RWPE1 (cell line): ENCODE results near the gene SLC50A1.
A peak's percentile ranks its signal among the peaks of the same experiment; 100 is the strongest.

Experiments used
- CTCF ChIA-PET: fragments of 350-600 bp; sonication (Branson Sonifier 250); formaldehyde crosslinking; extraction: SDS; loops from one replicate; lab custom pipeline; 2021; lab: Yijun Ruan, JAX
- POLR2A ChIA-PET: fragments of 400-600 bp; formaldehyde crosslinking; extraction: SDS; loops from one replicate; lab custom pipeline; 2020; ENCODE audit warnings: antibody characterized with exemption; ENCODE audit not compliant: low non-redundant PET; lab: Yijun Ruan, JAX
- DNase-seq: peaks from one replicate; pipeline ENCODE4 v3.0.0; 2012; ENCODE audit warnings: low spot score
- H3K27ac ChIP-seq: fragments of 450-650 bp; 2 replicates; pipeline ENCODE4 v1.5.1; 2017
- CTCF ChIP-seq: fragments of 450-650 bp; conservative IDR thresholded peaks from 2 replicates; pipeline ENCODE4 v1.5.1; 2017; ENCODE audit warnings: low read depth, mild to moderate bottlenecking

The SLC50A1 gene

GRCh38 chr1:155170806-155171205 lies 35.2 kb downstream of the SLC50A1 start:
- H3K27ac ChIP-seq: no peak overlapping the region
- no peak for TF ChIP-seq CTCF
- ChIA-PET CTCF (interaction anchor here (2.5 to 3.7 kb wide), 2 partner anchors 79 to 85 kb away, joined by 17 to 21 read pairs; no protein-coding TSS in a partner anchor), POLR2A (interaction anchor here (0.6 kb wide), 1 partner anchor 28 kb away, joined by 4 read pairs; no protein-coding TSS in a partner anchor)
- DNase-seq: no peak

GRCh38 chr1:155171836-155172731 lies 36.4 kb downstream of the SLC50A1 start:
- no peak for TF ChIP-seq CTCF
- ChIA-PET CTCF (interaction anchor here (0.7 to 3.7 kb wide), 9 partner anchors 16 to 93 kb away, joined by 3 to 26 read pairs (median 6); partner anchors contain the start of gene EFNA3), POLR2A (interaction anchor here (1.1 kb wide), 1 partner anchor 37 kb away, joined by 7 read pairs; no protein-coding TSS in a partner anchor)
- H3K27ac ChIP-seq: peak overlapping the region; percentile 87
- no peak for DNase-seq

- ChIA-PET CTCF (interaction anchor here (0.6 to 3.7 kb wide), 18 partner anchors 9 to 173 kb away, joined by 3 to 26 read pairs (median 4); partner anchors contain the start of gene EFNA3), POLR2A (interaction anchor here (0.6 to 1.1 kb wide), 3 partner anchors 37 to 42 kb away, joined by 3 to 7 read pairs (median 7); no protein-coding TSS in a partner anchor)
- peak within 1 kb of the TSS; percentile 87 for H3K27ac ChIP-seq
- peak; percentile 93 for TF ChIP-seq CTCF
- DNase-seq: peak; percentile 98
Observed at GRCh38 chr1:155172732-155173477, 37.3 kb downstream of the SLC50A1 start, which contains the start of gene KRTCAP2. Gene KRTCAP2, minus strand, starts transcription at chr1:155173304. Its CDS starts 80 bp downstream, at chr1:155173224.

- DNase-seq: peak; percentile 54
- TF ChIP-seq CTCF: peak; percentile 65; the same call in 1 of the 2 replicates
- H3K27ac ChIP-seq: peak within 1 kb of the TSS; percentile 87
- ChIA-PET POLR2A (interaction anchor here (0.6 to 1.1 kb wide), 2 partner anchors 39 to 43 kb away, joined by 3 to 7 read pairs; no protein-coding TSS in a partner anchor), CTCF (interaction anchor here (0.6 to 3.7 kb wide), 13 partner anchors 19 to 173 kb away, joined by 3 to 26 read pairs (median 5); partner anchors contain the start of gene EFNA3)
Observed at GRCh38 chr1:155173478-155174323, 38.0 kb downstream of the SLC50A1 start, which contains the start of gene TRIM46. Gene TRIM46, plus strand, starts transcription at chr1:155173849. Its CDS starts 118 bp downstream, at chr1:155173967.

GRCh38 chr1:155174324-155175280 lies 39.0 kb downstream of the SLC50A1 start:
- no peak for DNase-seq
- H3K27ac ChIP-seq: peak overlapping the region; percentile 87
- ChIA-PET POLR2A (no interaction called here), CTCF (interaction anchor here (0.7 to 2.7 kb wide), 5 partner anchors 19 to 173 kb away, joined by 3 to 25 read pairs (median 3); no protein-coding TSS in a partner anchor)
- no peak for TF ChIP-seq CTCF
